T-helper 1 cell treated with Interleukin-12 subunit alpha and Interleukin-12 subunit beta and Interleukin-4 antibody, amounts not matched to agents 30 μg/mL and 1 μg/mL, for 36 hours (primary cell): Measurements from ENCODE around the gene NDC1.
"Not testable (repeated sequence)": the region's sequence is repeated elsewhere in the genome, so short reads cannot be mapped to it uniquely, and the experiment has no call there.

Experiments used
- H3K27ac Mint-ChIP-seq: one replicate; pipeline ENCODE4 v1.8.0; 2021; ENCODE audit warnings: mild to moderate bottlenecking, mixed read lengths
- H3K27me3 Mint-ChIP-seq: one replicate; pipeline ENCODE4 v1.8.0; 2021; ENCODE audit warnings: low read depth, mixed read lengths
- H3K36me3 Mint-ChIP-seq: one replicate; pipeline ENCODE4 v1.8.0; 2021; ENCODE audit warnings: low read depth, mixed read lengths
- H3K4me1 Mint-ChIP-seq: one replicate; pipeline ENCODE4 v1.8.0; 2021; ENCODE audit warnings: low read depth, mixed read lengths
- H3K4me3 Mint-ChIP-seq: one replicate; pipeline ENCODE4 v1.8.0; 2021; ENCODE audit warnings: mild to moderate bottlenecking, moderate library complexity, mixed read lengths
- H3K9me3 Mint-ChIP-seq: one replicate; pipeline ENCODE4 v1.8.0; 2021; ENCODE audit warnings: mixed read lengths

NDC1 gene, protein sequence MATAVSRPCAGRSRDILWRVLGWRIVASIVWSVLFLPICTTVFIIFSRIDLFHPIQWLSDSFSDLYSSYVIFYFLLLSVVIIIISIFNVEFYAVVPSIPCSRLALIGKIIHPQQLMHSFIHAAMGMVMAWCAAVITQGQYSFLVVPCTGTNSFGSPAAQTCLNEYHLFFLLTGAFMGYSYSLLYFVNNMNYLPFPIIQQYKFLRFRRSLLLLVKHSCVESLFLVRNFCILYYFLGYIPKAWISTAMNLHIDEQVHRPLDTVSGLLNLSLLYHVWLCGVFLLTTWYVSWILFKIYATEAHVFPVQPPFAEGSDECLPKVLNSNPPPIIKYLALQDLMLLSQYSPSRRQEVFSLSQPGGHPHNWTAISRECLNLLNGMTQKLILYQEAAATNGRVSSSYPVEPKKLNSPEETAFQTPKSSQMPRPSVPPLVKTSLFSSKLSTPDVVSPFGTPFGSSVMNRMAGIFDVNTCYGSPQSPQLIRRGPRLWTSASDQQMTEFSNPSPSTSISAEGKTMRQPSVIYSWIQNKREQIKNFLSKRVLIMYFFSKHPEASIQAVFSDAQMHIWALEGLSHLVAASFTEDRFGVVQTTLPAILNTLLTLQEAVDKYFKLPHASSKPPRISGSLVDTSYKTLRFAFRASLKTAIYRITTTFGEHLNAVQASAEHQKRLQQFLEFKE

DNA sequence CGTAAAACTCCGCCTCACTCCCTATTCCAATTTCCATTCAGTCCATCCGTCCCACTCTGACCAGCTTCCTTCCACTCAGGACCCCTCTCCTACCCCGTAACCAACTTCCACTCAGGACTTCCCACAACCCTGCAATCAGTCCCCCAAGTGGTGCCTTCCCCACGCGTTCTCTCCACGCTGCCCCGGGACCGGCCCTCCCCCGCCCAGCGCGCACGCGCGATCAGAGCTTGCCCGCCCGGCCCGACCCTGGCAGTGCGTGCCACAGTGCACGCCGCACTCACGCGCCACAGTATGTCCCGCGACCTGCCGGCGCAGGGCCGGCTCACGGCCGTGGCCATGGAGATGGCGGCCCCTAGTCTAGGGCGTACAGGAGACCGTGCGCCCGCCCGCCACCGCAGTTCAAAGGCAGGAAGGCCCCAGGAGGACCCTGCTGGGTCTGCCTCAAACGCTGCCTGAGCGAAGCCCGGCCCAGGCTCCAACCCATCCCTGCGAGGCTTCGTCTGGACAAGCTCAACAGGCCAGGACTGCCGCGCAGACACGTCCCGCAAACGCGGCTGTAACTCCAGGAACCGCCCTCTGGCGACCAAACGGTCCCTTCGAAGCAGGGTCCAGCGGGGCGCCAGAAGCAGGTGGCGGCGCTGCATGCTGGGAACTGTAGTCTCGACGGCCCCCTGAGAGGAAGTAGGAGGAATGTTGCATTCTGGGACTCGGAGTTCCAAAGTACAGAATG lies at the start of gene NDC1:
Gene NDC1 (minus strand): TSS at position 373 of the 730 bp plus-strand sequence. CDS start 35 bp downstream, at position 338.
- Mint-ChIP-seq H3K36me3 (peaks cover 5% of the 10 kb centered on the region), H3K4me1 (peaks cover 21% of the 10 kb centered on the region), H3K27me3 (no peaks in the 10 kb centered on the region), H3K4me3 (peak within 1 kb of the TSS; percentile 100), H3K9me3 (peaks cover 13% of the 10 kb centered on the region), H3K27ac (peak within 1 kb of the TSS; percentile 96)

DNA sequence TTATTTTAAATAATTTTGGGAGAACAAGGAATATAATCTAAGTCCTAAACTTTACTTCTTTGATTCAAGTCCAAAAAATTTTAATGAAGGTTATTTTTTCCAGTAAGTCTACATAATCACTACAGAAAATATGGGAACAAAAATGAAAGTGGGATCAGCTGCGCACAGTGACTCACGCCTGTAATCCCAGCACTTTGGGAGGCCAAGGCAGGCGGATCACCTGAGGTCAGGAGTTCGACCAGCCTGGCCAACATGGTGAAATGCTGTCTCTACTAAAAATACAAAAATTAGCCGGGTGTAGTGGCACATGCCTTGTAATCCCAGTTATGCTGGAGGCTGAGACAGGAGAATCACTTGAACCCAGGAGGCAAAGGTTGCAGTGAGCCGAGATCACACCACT lies 45.5 kb upstream of the NDC1 start:
- peaks cover 39% of the 10 kb centered on the region for H3K36me3 Mint-ChIP-seq
- not testable (repeated sequence) for H3K27me3 Mint-ChIP-seq, H3K27ac Mint-ChIP-seq, H3K4me1 Mint-ChIP-seq, H3K4me3 Mint-ChIP-seq, H3K9me3 Mint-ChIP-seq

DNA sequence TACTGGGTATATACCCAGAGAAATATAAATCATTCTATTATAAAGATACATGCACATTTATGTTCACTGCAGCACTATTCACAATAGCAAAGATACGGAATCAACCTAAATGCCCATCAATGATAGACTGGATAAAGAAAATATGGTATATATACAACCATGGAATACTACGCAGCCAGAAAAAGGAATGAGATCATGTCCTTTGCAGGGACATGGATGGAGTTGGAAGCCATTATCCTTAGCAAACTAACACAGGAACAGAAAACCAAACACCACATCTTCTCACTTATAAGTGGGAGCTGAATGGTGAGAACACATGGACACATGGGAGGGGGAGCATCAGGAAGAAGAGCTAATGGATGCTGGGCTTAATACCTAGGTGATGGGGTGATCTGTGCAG lies 43.8 kb upstream of the NDC1 start:
- not testable (repeated sequence) for H3K27ac Mint-ChIP-seq, H3K4me1 Mint-ChIP-seq, H3K27me3 Mint-ChIP-seq, H3K9me3 Mint-ChIP-seq, H3K4me3 Mint-ChIP-seq
- peaks cover 38% of the 10 kb centered on the region for H3K36me3 Mint-ChIP-seq

DNA sequence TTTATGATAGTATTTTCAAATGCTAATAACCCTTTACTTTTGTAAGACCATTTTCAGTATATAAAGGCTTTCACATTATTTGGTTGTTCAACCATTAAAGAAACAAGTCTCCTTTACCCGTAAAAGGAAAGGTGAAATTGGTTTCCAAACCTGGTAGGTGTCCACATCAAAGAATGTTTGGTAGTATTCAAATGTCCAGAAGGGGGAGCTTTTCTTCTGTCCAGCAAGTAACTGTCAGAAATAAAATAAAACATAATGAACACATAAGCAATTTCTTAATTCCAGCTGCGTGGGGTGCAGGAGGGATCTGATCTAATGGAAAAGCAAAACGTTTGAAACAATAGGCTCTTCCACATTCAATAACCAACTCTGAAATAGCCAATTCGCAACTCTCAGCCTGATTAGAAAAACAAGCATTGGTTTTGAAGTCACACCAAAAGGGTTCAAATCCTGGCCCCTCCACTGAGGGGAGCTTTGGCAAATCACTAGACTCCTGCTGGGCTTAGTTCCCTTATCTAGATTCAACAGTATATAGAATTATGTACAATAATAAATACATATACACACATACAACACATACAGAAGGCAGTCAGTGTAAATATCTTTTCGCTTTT lies 40.5 kb upstream of the NDC1 start:
- Mint-ChIP-seq H3K4me1 (no peaks in the 10 kb centered on the region), H3K27ac (no peak overlapping the region), H3K36me3 (peaks cover 37% of the 10 kb centered on the region), H3K9me3 (peaks cover 4% of the 10 kb centered on the region), H3K4me3 (no peak overlapping the region), H3K27me3 (no peaks in the 10 kb centered on the region)

DNA sequence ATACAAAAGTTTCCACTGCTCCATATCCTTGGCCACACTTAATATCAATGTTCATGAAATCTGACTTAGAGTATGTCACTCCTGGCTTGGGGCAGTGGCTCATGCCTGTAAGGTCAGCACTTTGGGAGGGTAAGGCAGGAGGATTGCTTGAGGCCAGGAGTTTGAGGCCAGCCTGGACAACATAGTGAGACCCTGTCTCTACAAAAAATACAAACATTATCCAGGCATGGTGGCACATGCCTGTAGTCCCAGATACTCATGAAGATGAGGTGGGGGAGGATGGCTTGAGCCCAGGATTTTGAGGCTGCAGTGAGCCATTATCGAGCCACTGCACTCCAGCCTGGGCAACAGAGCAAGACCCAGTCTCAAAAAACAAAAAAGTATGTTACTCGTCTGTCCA lies 37.1 kb upstream of the NDC1 start:
- H3K4me3 Mint-ChIP-seq, H3K27me3 Mint-ChIP-seq, H3K9me3 Mint-ChIP-seq, H3K27ac Mint-ChIP-seq, H3K4me1 Mint-ChIP-seq: not testable (repeated sequence)
- H3K36me3 Mint-ChIP-seq: peaks cover 26% of the 10 kb centered on the region

DNA sequence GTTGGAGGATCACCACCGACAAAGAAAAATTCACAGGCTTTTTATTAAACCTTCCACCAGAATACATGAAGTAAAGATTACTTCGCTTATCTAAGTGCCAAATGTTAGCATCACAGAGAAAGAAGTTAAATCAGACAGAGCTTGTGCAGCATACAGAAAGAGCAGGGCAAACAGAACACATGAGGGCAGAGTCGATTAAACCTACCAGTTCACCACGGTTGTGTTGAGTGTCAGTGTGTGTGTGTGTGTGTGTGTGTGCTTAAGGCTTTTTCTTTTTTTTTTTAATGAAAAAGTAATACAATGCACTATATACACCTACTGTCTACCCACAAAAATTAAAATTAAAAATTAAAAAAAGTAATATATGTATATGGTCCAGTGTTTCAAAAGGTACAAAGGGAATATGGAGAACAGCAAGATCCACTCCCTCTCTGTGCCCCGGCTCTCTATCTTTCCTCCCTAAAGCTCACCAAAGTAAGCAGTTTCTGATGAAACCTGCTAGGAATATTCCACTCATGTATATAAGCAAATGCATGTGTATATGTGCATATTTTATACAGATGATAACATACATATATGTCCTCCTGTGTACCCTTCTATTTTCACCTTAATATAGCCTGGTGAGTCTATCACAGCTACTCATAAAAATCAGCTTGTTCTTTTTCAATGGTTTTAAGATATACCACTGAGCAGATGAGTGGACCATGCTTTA lies 33.8 kb upstream of the NDC1 start:
- peaks cover 21% of the 10 kb centered on the region for H3K36me3 Mint-ChIP-seq
- H3K27ac Mint-ChIP-seq: no peak overlapping the region
- no peaks in the 10 kb centered on the region for H3K4me1 Mint-ChIP-seq
- no peak overlapping the region for H3K4me3 Mint-ChIP-seq
- H3K27me3 Mint-ChIP-seq: no peaks in the 10 kb centered on the region
- no peaks in the 10 kb centered on the region for H3K9me3 Mint-ChIP-seq

DNA sequence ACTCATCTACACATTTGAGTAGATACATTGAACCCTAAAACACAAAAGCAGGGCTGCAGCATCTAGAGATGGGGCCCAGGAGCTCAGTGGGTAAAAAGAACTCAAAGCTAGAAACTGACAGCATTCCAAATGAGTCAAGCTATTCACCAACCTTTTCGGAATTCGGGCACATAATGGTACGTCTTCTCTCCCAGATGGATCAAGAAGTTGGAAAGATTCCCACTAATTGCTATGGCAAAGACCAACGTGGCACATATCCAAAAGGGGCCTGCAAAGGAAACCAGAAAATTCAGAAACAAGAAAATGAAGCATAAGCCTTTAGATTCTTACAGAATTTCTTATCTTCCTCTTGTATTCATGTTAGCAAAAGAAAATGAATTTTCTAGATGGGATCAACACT lies 33.1 kb upstream of the NDC1 start:
- H3K36me3 Mint-ChIP-seq: peaks cover 20% of the 10 kb centered on the region
- no peak overlapping the region for H3K27ac Mint-ChIP-seq
- no peaks in the 10 kb centered on the region for H3K9me3 Mint-ChIP-seq
- H3K4me1 Mint-ChIP-seq: no peaks in the 10 kb centered on the region
- no peak overlapping the region for H3K4me3 Mint-ChIP-seq
- H3K27me3 Mint-ChIP-seq: no peaks in the 10 kb centered on the region

DNA sequence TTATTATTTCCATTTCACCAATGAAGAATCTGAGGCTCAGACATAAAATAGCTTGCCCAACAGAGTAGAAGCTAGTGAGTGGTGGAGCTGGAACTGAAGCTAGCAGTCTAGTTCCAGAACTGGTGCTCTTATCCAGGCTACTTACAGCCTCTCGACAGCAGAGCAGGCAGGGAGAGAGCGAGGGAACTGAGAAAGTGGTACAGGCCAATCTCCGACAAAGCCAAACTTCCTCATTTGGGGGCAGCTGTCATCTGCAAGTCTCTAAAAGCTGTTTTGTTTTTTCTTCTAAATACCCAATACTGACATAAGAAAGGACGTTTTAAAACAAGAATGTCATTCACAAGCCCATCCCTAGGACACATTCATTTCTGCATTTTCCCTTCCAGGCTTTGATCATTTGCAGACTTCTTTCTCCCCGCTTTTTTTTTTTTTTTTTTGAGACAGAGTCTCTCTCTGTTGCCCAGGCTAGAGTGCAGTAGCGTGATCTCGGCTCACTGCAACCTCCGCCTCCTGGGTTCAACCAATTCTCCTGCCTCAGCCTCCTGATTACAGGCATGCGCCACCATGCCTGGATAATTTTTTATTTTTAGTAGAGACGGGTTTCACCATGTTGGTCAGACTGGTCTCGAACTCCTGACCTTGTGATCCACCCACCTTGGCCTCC lies 31.5 kb upstream of the NDC1 start:
- no peak overlapping the region for H3K4me3 Mint-ChIP-seq
- no peaks in the 10 kb centered on the region for H3K27me3 Mint-ChIP-seq
- H3K4me1 Mint-ChIP-seq: no peaks in the 10 kb centered on the region
- no peak overlapping the region for H3K27ac Mint-ChIP-seq
- H3K9me3 Mint-ChIP-seq: no peaks in the 10 kb centered on the region
- H3K36me3 Mint-ChIP-seq: peaks cover 16% of the 10 kb centered on the region

DNA sequence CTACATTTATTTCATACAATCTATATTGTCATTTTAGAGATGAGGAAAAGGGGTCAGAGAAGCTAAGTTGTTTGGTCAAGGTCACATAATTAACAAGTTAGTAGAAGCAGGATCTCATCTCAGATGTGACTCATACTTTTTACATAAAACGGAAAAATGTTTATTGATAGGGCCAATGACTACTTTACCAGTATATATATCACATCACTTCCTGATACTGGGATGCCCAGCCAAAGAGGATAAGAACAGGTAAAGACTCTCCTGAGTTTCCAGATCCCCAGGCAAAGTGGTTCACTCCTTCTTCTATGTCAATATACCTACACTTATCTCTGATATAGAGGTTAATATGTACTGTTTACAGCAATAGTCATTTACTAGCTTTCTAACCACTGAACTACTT lies 30.5 kb upstream of the NDC1 start:
- Mint-ChIP-seq H3K36me3 (peaks cover 16% of the 10 kb centered on the region), H3K27ac (no peak overlapping the region), H3K27me3 (no peaks in the 10 kb centered on the region)

DNA sequence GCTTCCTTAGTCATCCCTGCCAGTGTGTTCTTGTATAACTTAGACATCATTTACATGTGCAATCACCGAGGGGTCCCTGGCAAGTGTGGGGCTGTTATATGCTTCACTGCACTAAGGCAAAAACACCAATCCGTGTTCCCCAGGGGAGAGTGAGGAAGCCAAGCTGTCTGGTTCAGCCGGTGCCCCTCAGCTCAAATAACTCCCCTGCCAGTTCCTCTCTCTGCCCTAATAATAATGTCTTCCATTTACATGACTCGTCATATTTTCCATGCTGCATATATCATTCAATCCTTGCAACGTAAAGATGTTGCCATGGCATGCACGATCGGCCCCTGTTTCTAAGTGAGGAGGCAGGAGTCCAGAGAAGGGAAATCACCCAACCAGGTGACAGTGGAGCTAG lies 24.4 kb upstream of the NDC1 start:
- Mint-ChIP-seq H3K4me3 (no peak overlapping the region), H3K27me3 (no peaks in the 10 kb centered on the region), H3K27ac (no peak overlapping the region), H3K36me3 (peaks cover 13% of the 10 kb centered on the region), H3K9me3 (no peaks in the 10 kb centered on the region), H3K4me1 (peaks cover 8% of the 10 kb centered on the region)

More for the DNA sequence above, 30.5 kb upstream of the NDC1 start:
- Mint-ChIP-seq H3K4me1 (no peaks in the 10 kb centered on the region), H3K4me3 (no peak overlapping the region), H3K9me3 (no peaks in the 10 kb centered on the region)

DNA sequence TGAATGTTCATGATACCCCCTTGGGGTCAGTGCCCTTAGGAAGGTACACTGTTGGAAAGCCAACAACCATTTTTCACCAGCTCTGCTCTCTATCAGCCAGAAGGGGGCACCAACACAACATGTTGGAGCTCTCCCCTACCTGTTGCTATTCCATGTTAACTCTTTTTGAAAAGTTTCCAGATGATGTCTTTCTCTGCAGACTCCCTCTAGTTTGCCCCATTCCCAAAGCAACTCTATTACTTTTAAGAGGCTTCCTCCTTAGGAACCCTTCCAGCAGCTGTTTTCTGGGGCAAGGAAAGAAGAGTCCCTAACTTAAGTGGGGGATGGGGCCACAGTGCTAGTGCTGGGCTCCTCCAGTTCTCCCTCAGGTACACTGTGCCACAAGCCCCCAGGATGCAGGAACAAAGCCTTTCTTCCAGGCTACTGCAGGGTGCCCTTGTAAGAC lies 22.9 kb upstream of the NDC1 start:
- Mint-ChIP-seq H3K27me3 (no peaks in the 10 kb centered on the region), H3K36me3 (peaks cover 10% of the 10 kb centered on the region), H3K4me1 (peaks cover 8% of the 10 kb centered on the region), H3K4me3 (no peak overlapping the region), H3K9me3 (no peaks in the 10 kb centered on the region), H3K27ac (no peak overlapping the region)

DNA sequence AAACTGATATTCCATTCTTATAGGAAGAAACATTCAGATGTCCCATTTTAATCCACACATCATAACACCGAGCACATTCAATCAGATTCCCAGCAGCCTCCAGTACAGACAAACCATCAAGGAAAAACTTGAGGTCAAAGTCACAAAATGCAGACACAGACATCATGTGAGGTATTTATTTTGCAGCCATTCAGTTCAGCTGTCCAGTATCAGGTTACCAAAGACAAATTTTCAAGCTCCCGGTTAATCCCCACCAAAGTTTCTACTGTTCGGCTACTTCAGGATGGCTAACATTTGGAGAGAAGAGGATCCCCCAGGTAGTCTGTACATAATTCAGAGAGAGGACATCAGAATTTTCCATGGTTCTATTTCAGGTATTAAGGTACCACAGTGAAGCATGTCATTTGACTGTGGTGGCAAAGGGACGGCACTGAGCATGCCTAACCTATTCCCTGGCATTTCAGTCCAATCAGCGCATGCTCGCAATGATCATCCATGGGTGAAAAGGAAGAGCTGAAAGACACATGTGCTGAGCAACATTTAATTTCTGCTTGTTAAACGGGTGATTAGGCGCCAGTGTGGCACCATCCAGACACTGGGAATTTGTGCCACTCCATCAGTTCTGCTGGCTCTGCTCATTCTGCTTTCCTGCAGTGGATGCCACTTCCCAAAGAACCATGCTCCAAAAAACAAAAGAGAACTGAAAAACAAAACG lies 13.6 kb upstream of the NDC1 start:
- Mint-ChIP-seq H3K36me3 (peaks cover 17% of the 10 kb centered on the region), H3K9me3 (no peaks in the 10 kb centered on the region), H3K27me3 (no peaks in the 10 kb centered on the region), H3K27ac (no peak overlapping the region), H3K4me1 (no peaks in the 10 kb centered on the region), H3K4me3 (no peak overlapping the region)

DNA sequence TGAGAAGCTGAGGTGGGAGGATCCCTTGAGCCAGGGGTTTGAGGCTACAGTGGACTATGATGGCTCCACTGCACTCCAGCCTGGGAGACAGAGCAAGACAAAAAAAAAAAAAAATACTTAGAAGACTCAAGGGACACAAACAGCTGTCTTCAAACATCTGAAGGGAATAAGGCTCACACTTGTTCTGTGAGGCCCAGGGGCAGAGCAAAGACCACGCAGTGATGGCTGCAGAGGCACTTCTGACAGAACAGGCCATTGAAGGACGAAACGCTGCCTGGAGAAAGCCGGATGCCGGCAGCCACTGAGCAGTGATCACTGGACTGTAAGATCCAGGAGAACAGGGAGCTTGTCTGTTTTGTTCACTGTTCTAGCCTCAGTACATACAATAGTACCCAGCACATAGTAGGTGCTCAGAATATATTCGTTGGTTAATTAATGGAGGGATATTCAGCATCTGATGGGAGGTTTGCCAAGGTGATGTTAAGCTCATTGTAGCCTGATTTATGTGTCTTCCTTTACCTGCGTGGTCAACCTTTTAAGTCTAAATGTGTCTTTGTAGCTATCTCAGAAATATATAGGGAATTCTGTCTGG lies 12.1 kb upstream of the NDC1 start:
- no peaks in the 10 kb centered on the region for H3K9me3 Mint-ChIP-seq
- peaks cover 13% of the 10 kb centered on the region for H3K36me3 Mint-ChIP-seq
- H3K4me1 Mint-ChIP-seq: no peaks in the 10 kb centered on the region
- H3K27ac Mint-ChIP-seq: no peak overlapping the region
- no peak overlapping the region for H3K4me3 Mint-ChIP-seq
- H3K27me3 Mint-ChIP-seq: peaks cover 2% of the 10 kb centered on the region
